Measurements from ENCODE around the gene KRT27. TPM values are rescaled to one million over a fixed set of nuclear protein-coding genes. Genes with fewer than 3 reads are reported as not detected.
"Not testable (repeated sequence)": the region's sequence is repeated elsewhere in the genome, so short reads cannot be mapped to it uniquely, and the experiment has no call there.

KRT27 gene
- total RNA-seq, 1 donor, result not detected

GRCh38 chr17:40748666-40749065, 33.7 kb downstream of the KRT27 start:
- H3K4me3 ChIP-seq (ENCODE audit: low read length); H3K9me3 ChIP-seq (ENCODE audit: low read depth, low read length); H3K4me1 ChIP-seq (ENCODE audit: insufficient read depth, low read length): not testable (repeated sequence)
- H3K27me3 ChIP-seq (ENCODE audit: insufficient read depth, low read length), result peaks cover 34% of the 10 kb centered on the region

DNA sequence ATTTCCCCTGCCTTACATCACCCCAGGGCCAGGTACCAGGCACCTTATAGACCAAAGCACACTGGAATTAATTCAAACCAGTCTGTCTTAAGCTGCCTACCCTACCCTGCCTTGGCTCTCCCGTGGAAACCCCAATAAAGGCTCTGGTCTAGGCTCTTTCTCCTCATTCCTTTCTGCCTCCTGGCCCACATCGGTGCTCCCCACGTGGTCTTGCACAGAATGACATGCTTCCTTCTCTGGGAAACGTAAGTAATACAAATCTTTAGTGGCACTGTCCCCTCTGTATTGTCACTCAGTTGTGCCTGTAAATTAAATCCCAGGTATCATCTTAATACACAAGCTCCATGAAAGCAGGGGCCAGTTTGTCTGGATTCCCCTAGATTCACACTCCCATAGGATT, 43.8 kb downstream of the KRT27 start:
- Histone ChIP-seq H3K4me1 (ENCODE audit: insufficient read depth, low read length) (no peaks in the 10 kb centered on the region), H3K4me3 (ENCODE audit: low read length) (no peak overlapping the region), H3K27me3 (ENCODE audit: insufficient read depth, low read length) (peaks cover 17% of the 10 kb centered on the region), H3K9me3 (ENCODE audit: low read depth, low read length) (no peaks in the 10 kb centered on the region)

DNA sequence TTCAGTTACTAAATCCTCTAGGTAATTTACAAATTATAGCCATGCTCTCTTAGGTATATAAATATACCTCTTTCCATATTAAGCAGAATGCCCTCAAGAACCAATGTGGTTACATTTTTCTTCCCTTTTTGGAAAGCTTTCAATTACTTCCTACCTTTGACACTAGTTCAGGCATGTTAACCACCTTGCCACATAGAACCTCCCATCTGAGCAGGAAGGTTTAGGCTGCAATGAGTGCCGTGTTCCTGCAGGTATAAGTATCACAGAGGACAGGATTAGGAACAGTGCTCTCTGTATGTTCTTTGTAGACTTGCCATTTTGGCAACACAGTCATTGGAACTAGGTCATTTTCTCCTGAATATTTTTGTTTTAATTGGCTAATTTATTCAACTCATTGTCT, 47.3 kb downstream of the KRT27 start:
- no peak overlapping the region for H3K4me3 ChIP-seq (ENCODE audit: low read length)
- peaks cover 8% of the 10 kb centered on the region for H3K27me3 ChIP-seq (ENCODE audit: insufficient read depth, low read length)
- H3K9me3 ChIP-seq (ENCODE audit: low read depth, low read length), result no peaks in the 10 kb centered on the region
- no peaks in the 10 kb centered on the region for H3K4me1 ChIP-seq (ENCODE audit: insufficient read depth, low read length)

- Histone ChIP-seq H3K9me3 (ENCODE audit: low read depth, low read length) (no peaks in the 10 kb centered on the region), H3K4me1 (ENCODE audit: insufficient read depth, low read length) (no peaks in the 10 kb centered on the region), H3K27me3 (ENCODE audit: insufficient read depth, low read length) (peaks cover 8% of the 10 kb centered on the region), H3K4me3 (ENCODE audit: low read length) (no peak overlapping the region)
These were observed 48.3 kb downstream of the KRT27 start for GRCh38 chr17:40734018-40734417.

- H3K9me3 ChIP-seq (ENCODE audit: low read depth, low read length), result no peaks in the 10 kb centered on the region
These were observed 51.4 kb downstream of the KRT27 start for GRCh38 chr17:40730970-40731369.

DNA sequence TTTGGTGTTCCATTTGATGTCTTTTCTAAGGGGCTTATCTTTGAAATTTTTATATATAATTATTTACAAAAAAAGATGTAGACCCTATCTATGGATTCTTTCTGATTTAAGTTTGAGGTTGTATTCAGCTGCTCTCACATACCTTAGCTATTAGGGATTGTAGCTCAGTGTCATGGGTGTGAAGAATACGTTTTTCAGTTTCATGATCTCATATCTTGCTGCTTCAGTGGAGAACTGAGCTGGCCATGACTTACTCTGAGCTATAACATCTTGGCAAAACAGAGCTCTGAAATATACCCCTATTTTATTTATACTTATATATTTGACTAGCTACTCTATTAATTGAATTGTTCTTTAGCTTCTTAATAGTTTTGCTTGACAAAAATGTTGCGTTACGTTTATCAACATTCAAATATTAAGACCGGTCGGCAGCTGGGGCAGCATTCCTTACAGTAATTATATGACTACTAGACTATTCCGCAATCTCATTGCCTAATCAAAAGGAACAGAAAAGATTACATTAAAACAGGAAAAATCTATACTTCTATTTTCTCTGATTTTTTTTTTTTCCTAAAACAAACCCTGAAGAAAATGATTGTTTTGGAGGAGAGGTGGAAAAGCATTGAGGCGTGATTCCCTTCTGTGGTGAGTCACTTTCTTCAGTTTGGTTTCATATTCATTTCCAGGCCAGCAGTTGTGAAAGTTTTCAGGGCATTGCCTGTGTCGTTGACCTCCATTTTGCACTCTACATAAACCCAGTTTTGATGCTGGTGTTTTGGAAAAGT, 54.7 kb downstream of the KRT27 start:
- Histone ChIP-seq H3K4me1 (ENCODE audit: insufficient read depth, low read length) (no peaks in the 10 kb centered on the region), H3K27me3 (ENCODE audit: insufficient read depth, low read length) (peaks cover 14% of the 10 kb centered on the region), H3K4me3 (ENCODE audit: low read length) (no peak overlapping the region), H3K9me3 (ENCODE audit: low read depth, low read length) (no peaks in the 10 kb centered on the region)

More at GRCh38 chr17:40730970-40731369, 51.4 kb downstream of the KRT27 start:
- H3K27me3 ChIP-seq (ENCODE audit: insufficient read depth, low read length), result peaks cover 11% of the 10 kb centered on the region
- H3K4me3 ChIP-seq (ENCODE audit: low read length), result no peak overlapping the region
- H3K4me1 ChIP-seq (ENCODE audit: insufficient read depth, low read length), result no peaks in the 10 kb centered on the region

GRCh38 chr17:40726919-40727318, 55.4 kb downstream of the KRT27 start:
- Histone ChIP-seq H3K4me3 (ENCODE audit: low read length) (no peak overlapping the region), H3K9me3 (ENCODE audit: low read depth, low read length) (no peaks in the 10 kb centered on the region), H3K27me3 (ENCODE audit: insufficient read depth, low read length) (peaks cover 14% of the 10 kb centered on the region), H3K4me1 (ENCODE audit: insufficient read depth, low read length) (no peaks in the 10 kb centered on the region)

Other genes starting within 250 kb of the KRT27 start
- gene CCR7, start 217.1 kb downstream of the KRT27 start, total RNA-seq, result 131 TPM
- gene SMARCE1, start 134.7 kb downstream of the KRT27 start, total RNA-seq, result 103 TPM
- not detected for gene KRT222, start 117.4 kb downstream of the KRT27 start, total RNA-seq
- gene KRT24, start 78.8 kb downstream of the KRT27 start, total RNA-seq, result not detected
- not detected for gene KRT25, start 27.2 kb downstream of the KRT27 start, total RNA-seq
- not detected for gene KRT26, start 10.3 kb downstream of the KRT27 start, total RNA-seq
- not detected for gene KRT28, start 17.4 kb upstream of the KRT27 start, total RNA-seq
- 4.3 TPM for gene KRT10, start 40.1 kb upstream of the KRT27 start, total RNA-seq
- gene KRT12, start 84.7 kb upstream of the KRT27 start, total RNA-seq, result not detected
- not detected for gene KRT20, start 102.7 kb upstream of the KRT27 start, total RNA-seq
- 0.52 TPM for gene KRT23, start 155.1 kb upstream of the KRT27 start, total RNA-seq
- not detected for gene KRT39, start 184.4 kb upstream of the KRT27 start, total RNA-seq
- 0.10 TPM for gene KRT40, start 201.8 kb upstream of the KRT27 start, total RNA-seq
- 0.31 TPM for gene KRTAP3-3, start 211.6 kb upstream of the KRT27 start, total RNA-seq
- gene KRTAP3-2, start 217.4 kb upstream of the KRT27 start, total RNA-seq, result not detected
- not detected for gene KRTAP3-1, start 226.6 kb upstream of the KRT27 start, total RNA-seq
- not detected for gene KRTAP1-5, start 244.7 kb upstream of the KRT27 start, total RNA-seq
- gene KRTAP1-4, start 247.6 kb upstream of the KRT27 start, total RNA-seq, result not detected

Measured in mononuclear cell (primary cell).